ENCODE results near the gene KDM8. TPM values are rescaled to one million over a fixed set of nuclear protein-coding genes. Genes with fewer than 3 reads are reported as not detected.

KDM8 gene
- total RNA-seq, 2 donors from 2014 or later, result 5.2 to 7.1 TPM

- no peaks in the 10 kb centered on the region for H3K4me1 ChIP-seq
- no peak overlapping the region for H3K4me3 ChIP-seq
- H3K9ac ChIP-seq (ENCODE audit: low read depth in 2 of 2, low read length in 2 of 2), result no peak overlapping the region
- H3K27me3 ChIP-seq, result no peaks in the 10 kb centered on the region
- TF ChIP-seq CTCF (IDR thresholded peaks at IDR 0.05), result no peak
- no peaks in the 10 kb centered on the region for H3K9me3 ChIP-seq
- DNase-seq, result no peak
- H3K27ac ChIP-seq, result no peak overlapping the region
- no peaks in the 10 kb centered on the region for H3K36me3 ChIP-seq
- intact Hi-C loops (cut with DNase I), result no loop called here
These were observed 37.8 kb upstream of the KDM8 start for GRCh38 chr16:27165576-27165975.

- Histone ChIP-seq H3K4me1 (no peaks in the 10 kb centered on the region), H3K4me3 (no peak overlapping the region), H3K27ac (no peak overlapping the region), H3K9ac (ENCODE audit: low read depth in 2 of 2, low read length in 2 of 2) (no peak overlapping the region), H3K27me3 (no peaks in the 10 kb centered on the region), H3K9me3 (no peaks in the 10 kb centered on the region), H3K36me3 (no peaks in the 10 kb centered on the region)
- DNase-seq, result no peak
- intact Hi-C loops (cut with DNase I), result no loop called here
- no peak for TF ChIP-seq CTCF (IDR thresholded peaks at IDR 0.05)
These were observed 34.5 kb upstream of the KDM8 start for GRCh38 chr16:27168790-27169189.

GRCh38 chr16:27169511-27170071 lies 33.7 kb upstream of the KDM8 start:
- no peaks in the 10 kb centered on the region for H3K4me1 ChIP-seq
- DNase-seq, result peak; percentile 30
- no peaks in the 10 kb centered on the region for H3K9me3 ChIP-seq
- H3K27ac ChIP-seq, result no peak overlapping the region
- H3K27me3 ChIP-seq, result no peaks in the 10 kb centered on the region
- H3K36me3 ChIP-seq, result no peaks in the 10 kb centered on the region
- no peak overlapping the region for H3K9ac ChIP-seq (ENCODE audit: low read depth in 2 of 2, low read length in 2 of 2)
- TF ChIP-seq CTCF (IDR thresholded peaks at IDR 0.05), result no peak
- H3K4me3 ChIP-seq, result no peak overlapping the region
- intact Hi-C loops (cut with DNase I), result no loop called here

GRCh38 chr16:27171584-27171983 lies 31.7 kb upstream of the KDM8 start:
- Histone ChIP-seq H3K36me3 (no peaks in the 10 kb centered on the region), H3K4me1 (no peaks in the 10 kb centered on the region), H3K4me3 (no peak overlapping the region), H3K9me3 (no peaks in the 10 kb centered on the region), H3K27me3 (no peaks in the 10 kb centered on the region), H3K9ac (ENCODE audit: low read depth in 2 of 2, low read length in 2 of 2) (no peak overlapping the region), H3K27ac (no peak overlapping the region)
- DNase-seq, result no peak
- TF ChIP-seq CTCF (IDR thresholded peaks at IDR 0.05), result no peak
- intact Hi-C loops (cut with DNase I), result no loop called here

- no peak for TF ChIP-seq CTCF (IDR thresholded peaks at IDR 0.05)
- Histone ChIP-seq H3K4me1 (no peaks in the 10 kb centered on the region), H3K27me3 (no peaks in the 10 kb centered on the region), H3K4me3 (no peak overlapping the region), H3K9ac (ENCODE audit: low read depth in 2 of 2, low read length in 2 of 2) (peak overlapping the region; percentile 9 to 14), H3K36me3 (no peaks in the 10 kb centered on the region), H3K27ac (no peak overlapping the region), H3K9me3 (no peaks in the 10 kb centered on the region)
- DNase-seq, result no peak
- intact Hi-C loops (cut with DNase I), result no loop called here
These were observed 29.3 kb upstream of the KDM8 start for GRCh38 chr16:27174007-27174406.

Measured in colonic mucosa (tissue), 4 donors.